ENCODE measurements around the gene C22orf42. TPM values are rescaled to one million over a fixed set of nuclear protein-coding genes. Genes with fewer than 3 reads are reported as not detected.

Gene C22orf42, protein sequence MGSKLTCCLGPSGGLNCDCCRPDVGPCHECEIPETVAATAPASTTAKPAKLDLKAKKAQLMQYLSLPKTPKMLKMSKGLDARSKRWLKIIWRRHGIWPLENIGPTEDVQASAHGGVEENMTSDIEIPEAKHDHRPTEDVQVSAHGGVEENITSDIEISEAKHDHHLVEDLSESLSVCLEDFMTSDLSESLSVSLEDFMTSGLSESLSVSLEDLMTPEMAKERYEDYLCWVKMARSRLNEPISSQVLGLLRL
- not detected in 2 replicates for total RNA-seq

DNA sequence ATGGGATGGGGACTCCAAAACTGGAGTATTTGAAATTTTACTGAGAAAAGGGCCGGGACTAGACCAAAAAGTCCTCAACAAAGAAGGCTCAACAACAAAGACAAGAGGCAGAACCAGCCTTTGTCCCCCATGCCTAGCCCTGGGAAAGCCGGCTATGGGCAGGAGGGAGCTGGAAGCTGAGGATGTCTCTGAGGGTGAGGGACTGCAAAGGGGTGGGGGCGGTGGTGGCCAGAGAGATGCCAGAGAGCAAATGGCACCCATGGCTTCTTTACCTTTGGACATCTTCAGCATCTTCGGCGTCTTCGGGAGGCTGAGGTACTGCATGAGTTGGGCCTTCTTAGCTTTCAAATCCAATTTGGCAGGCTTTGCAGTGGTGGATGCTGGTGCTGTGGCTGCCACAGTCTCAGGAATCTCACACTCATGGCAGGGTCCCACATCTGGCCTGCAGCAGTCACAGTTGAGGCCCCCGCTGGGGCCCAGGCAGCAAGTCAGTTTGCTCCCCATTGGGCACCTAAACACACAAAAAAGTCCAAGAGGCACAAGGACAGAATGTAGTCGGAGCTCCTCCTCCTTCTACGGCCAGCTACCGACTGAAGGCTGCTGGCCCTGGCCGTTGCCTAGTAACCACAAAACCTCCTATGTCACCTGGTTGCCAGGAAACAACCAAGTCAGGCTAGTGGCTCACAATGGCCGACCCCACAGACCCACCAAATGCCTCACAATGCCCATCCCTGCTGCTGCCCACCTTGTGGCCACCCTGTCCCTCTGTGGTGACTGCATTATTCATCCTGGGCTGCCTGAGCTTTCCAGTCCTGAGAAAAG, at the start of gene C22orf42:
Gene C22orf42, minus strand, starts transcription at position 592 of the 822 bp plus-strand sequence. Its CDS starts 88 bp downstream, at position 504.

GRCh38 chr22:32204856-32205722, 46.0 kb upstream of the C22orf42 start, which contains the start of gene RFPL2:
Gene RFPL2, minus strand, starts transcription at chr22:32205073. Its CDS starts 2,622 bp downstream, at chr22:32202451.

Other genes with a start within 250 kb of the C22orf42 start
- gene YWHAH, start 214.8 kb downstream of the C22orf42 start, total RNA-seq, result 57.7 and 63.4 TPM in 2 replicates
- gene SLC5A1, start 116.0 kb downstream of the C22orf42 start, total RNA-seq, result not detected in 2 replicates
- not detected in 2 replicates for gene RFPL2, start 45.8 kb upstream of the C22orf42 start, total RNA-seq
- not detected in 2 replicates for gene SLC5A4, start 96.0 kb upstream of the C22orf42 start, total RNA-seq
- not detected in 2 replicates for gene RFPL3, start 198.6 kb upstream of the C22orf42 start, total RNA-seq